H1 (cell line): ENCODE measurements around the gene ZNFX1. TPM values are rescaled to one million over a fixed set of nuclear protein-coding genes. Genes with fewer than 3 reads are reported as not detected.

Source experiments
- CTCF ChIA-PET: fragments of 300-600 bp; sonication (Branson Sonifier 250); formaldehyde crosslinking; loops from one replicate; lab custom pipeline; 2021; ENCODE audit not compliant: partially characterized antibody; lab: Charles Lee
- POLR2A ChIA-PET: fragments of 300-600 bp; sonication (Branson Sonifier 250); formaldehyde crosslinking; loops from one replicate; lab custom pipeline; 2021; ENCODE audit warnings: inconsistent platforms; ENCODE audit not compliant: partially characterized antibody; lab: Charles Lee
- DNase-seq, 2 experiments: peaks; one replicate each; pipeline versions ENCODE4 v3.0.0 to v3.0.0-alpha.2; 2010 to 2022; ENCODE audit warnings: low spot score in 2 of 2, low read depth in 1 of 2, mixed read lengths in 1 of 2
- FAIRE-seq: peaks from 2 replicates; lab custom pipeline; 2011; peaks lifted over from hg19 to GRCh38; lab: Jason Lieb, UNC
- H2AFZ ChIP-seq: 2 replicates; pipeline ENCODE4 v1.8.1; 2012; ENCODE audit warnings: low read length, inconsistent platforms
- H2AK5ac ChIP-seq: 2 replicates; pipeline ENCODE4 v1.6.1; 2013; ENCODE audit warnings: low read depth, low read length
- H2BK120ac ChIP-seq: replicated peaks from 2 replicates; pipeline ENCODE3; 2013; ENCODE audit warnings: low read depth, low read length, inconsistent platforms
- H2BK12ac ChIP-seq: 2 replicates; pipeline ENCODE4 v1.6.1; 2013; ENCODE audit warnings: low read depth, low read length
- H2BK15ac ChIP-seq: 2 replicates; pipeline ENCODE4 v1.6.1; 2013; ENCODE audit warnings: low read length
- H2BK20ac ChIP-seq: 2 replicates; pipeline ENCODE4 v1.6.1; 2013; ENCODE audit warnings: low read length
- H2BK5ac ChIP-seq: 2 replicates; pipeline ENCODE4 v1.6.1; 2013; ENCODE audit warnings: low read depth, low read length
- H3K14ac ChIP-seq: 2 replicates; pipeline ENCODE4 v1.6.1; 2013; ENCODE audit warnings: inconsistent platforms; ENCODE audit not compliant: insufficient read length
- H3K18ac ChIP-seq: 2 replicates; pipeline ENCODE4 v1.6.1; 2013; ENCODE audit warnings: low read length; ENCODE audit errors: extremely low read depth
- H3K23ac ChIP-seq: 2 replicates; pipeline ENCODE4 v1.6.1; 2013; ENCODE audit warnings: inconsistent platforms; ENCODE audit not compliant: insufficient read length
- H3K23me2 ChIP-seq: 2 replicates; pipeline ENCODE4 v1.6.1; 2013; ENCODE audit warnings: low read depth, low read length
- H3K27ac ChIP-seq: 2 replicates; pipeline ENCODE4 v1.6.1; 2011; ENCODE audit warnings: low read depth, low read length, inconsistent platforms
- H3K27me3 ChIP-seq, 4 experiments: replicated peaks in 1 of 4; 1 replicate in 1 of 4; 2 replicates in 3 of 4; pipeline versions ENCODE4 v1.6.1 to v1.8.1; 2011 to 2013; ENCODE audit warnings: low read length in 3 of 4, mild to moderate bottlenecking in 3 of 4, inconsistent platforms in 2 of 4, mixed read lengths in 2 of 4, moderate library complexity in 1 of 4; ENCODE audit not compliant: control insufficient read depth in 3 of 4, insufficient read depth in 3 of 4; ENCODE audit errors: extremely low read depth in 1 of 4
- H3K36me3 ChIP-seq, 4 experiments: 2 replicates each; pipeline versions ENCODE4 v1.6.1 to v1.8.1; 2011 to 2013; ENCODE audit warnings: mild to moderate bottlenecking in 4 of 4, low read length in 3 of 4, moderate library complexity in 2 of 4, control low read depth in 1 of 4, inconsistent platforms in 1 of 4; ENCODE audit not compliant: insufficient read depth in 4 of 4, control insufficient read depth in 2 of 4
- H3K4ac ChIP-seq: replicated peaks from 2 replicates; pipeline ENCODE3; 2013; ENCODE audit warnings: low read length, low read depth, mixed read lengths, inconsistent platforms; ENCODE audit not compliant: insufficient read length
- H3K4me1 ChIP-seq, 4 experiments: replicated peaks in 1 of 4; 1 replicate in 1 of 4; 2 replicates in 3 of 4; pipeline versions ENCODE4 v1.6.1 to v1.8.1; 2011 to 2013; ENCODE audit warnings: low read length in 3 of 4, inconsistent platforms in 2 of 4, mixed read lengths in 1 of 4; ENCODE audit not compliant: insufficient read depth in 4 of 4, control insufficient read depth in 3 of 4
- H3K4me2 ChIP-seq, 2 experiments: 2 replicates each; pipeline versions ENCODE4 v1.6.1 to v1.8.1; 2011 to 2013; ENCODE audit warnings: low read depth in 2 of 2, low read length in 2 of 2, control low read depth in 1 of 2, inconsistent platforms in 1 of 2, mild to moderate bottlenecking in 1 of 2; ENCODE audit not compliant: insufficient read depth in 1 of 2
- H3K4me3 ChIP-seq, 4 experiments: fragments of 200-600, 300-600 bp in 1 of 4; sonication (generic), shearing (Covaris generic), sonication (Bioruptor Twin) in 1 of 4; 2 replicates each; pipeline versions ENCODE4 v1.5.1 to v1.8.1; 2011 to 2016; ENCODE audit warnings: low read length in 4 of 4, low read depth in 3 of 4, control low read depth in 2 of 4, inconsistent platforms in 2 of 4, mild to moderate bottlenecking in 2 of 4, mixed read lengths in 1 of 4, moderate library complexity in 1 of 4; ENCODE audit not compliant: insufficient read depth in 2 of 4; ENCODE audit errors: extremely low read depth in 1 of 4
- H3K56ac ChIP-seq: replicated peaks from 2 replicates; pipeline ENCODE3; 2013; ENCODE audit warnings: low read depth, mild to moderate bottlenecking, mixed read lengths, low read length, inconsistent platforms; ENCODE audit not compliant: insufficient read length
- H3K79me1 ChIP-seq: 2 replicates; pipeline ENCODE4 v1.6.1; 2013; ENCODE audit warnings: low read depth, low read length, control low read depth
- H3K79me2 ChIP-seq, 2 experiments: 2 replicates each; pipeline versions ENCODE4 v1.6.1 to v1.8.1; 2012 to 2013; ENCODE audit warnings: low read length in 2 of 2, mild to moderate bottlenecking in 2 of 2, inconsistent platforms in 1 of 2; ENCODE audit not compliant: insufficient read depth in 2 of 2, control insufficient read depth in 1 of 2
- H3K9ac ChIP-seq, 4 experiments: replicated peaks in 1 of 4; 1 replicate in 1 of 4; 2 replicates in 3 of 4; pipeline versions ENCODE4 v1.6.1 to v1.8.1; 2011 to 2013; ENCODE audit warnings: low read depth in 3 of 4, low read length in 3 of 4, control low read depth in 2 of 4, mild to moderate bottlenecking in 2 of 4, moderate library complexity in 2 of 4, inconsistent platforms in 1 of 4; ENCODE audit errors: extremely low read depth in 1 of 4
- H3K9me3 ChIP-seq, 2 experiments: 2 replicates each; pipeline versions ENCODE4 v1.6.1 to v1.8.1; 2012 to 2013; ENCODE audit warnings: mild to moderate bottlenecking in 2 of 2, moderate library complexity in 2 of 2, control low read depth in 1 of 2, inconsistent platforms in 1 of 2, low read depth in 1 of 2, low read length in 1 of 2, mixed read lengths in 1 of 2; ENCODE audit not compliant: insufficient read depth in 2 of 2
- H4K20me1 ChIP-seq, 2 experiments: replicated peaks in 1 of 2; 2 replicates each; pipeline versions ENCODE3 to v1.8.1; 2011 to 2013; ENCODE audit warnings: inconsistent platforms in 2 of 2, low read length in 2 of 2, mild to moderate bottlenecking in 1 of 2; ENCODE audit not compliant: insufficient read depth in 2 of 2, control insufficient read depth in 1 of 2
- H4K5ac ChIP-seq: 2 replicates; pipeline ENCODE4 v1.6.1; 2013; ENCODE audit warnings: low read length, low read depth, mixed read lengths, inconsistent platforms; ENCODE audit not compliant: insufficient read length
- H4K8ac ChIP-seq: 2 replicates; pipeline ENCODE4 v1.8.0; 2013; ENCODE audit warnings: mild to moderate bottlenecking, moderate library complexity, low read length, inconsistent platforms; ENCODE audit not compliant: insufficient read depth; ENCODE audit errors: extremely low read depth
- H4K91ac ChIP-seq: replicated peaks from 2 replicates; pipeline ENCODE3; 2013; ENCODE audit warnings: low read length, mixed read lengths, inconsistent platforms; ENCODE audit not compliant: insufficient read length
- BACH1 ChIP-seq: IDR thresholded peaks from 2 replicates; pipeline ENCODE4 v1.6.1; 2012; ENCODE audit warnings: low read length, improper control_type of control experiment
- HDAC6 ChIP-seq: IDR thresholded peaks from one replicate; pipeline ENCODE4 v1.7.1; 2012; ENCODE audit warnings: low read depth, mild to moderate bottlenecking, inconsistent platforms, low read length, moderate library complexity
- MAFK ChIP-seq: IDR thresholded peaks from 2 replicates; pipeline ENCODE4 v1.6.1; 2012; ENCODE audit warnings: low read depth, mild to moderate bottlenecking, improper control_type of control experiment, low read length
- RAD21 ChIP-seq, 2 experiments: IDR thresholded peaks in 1 of 2; conservative IDR thresholded peaks in 1 of 2; 2 replicates each; pipeline ENCODE4 v1.6.1; 2011; ENCODE audit warnings: low read depth in 2 of 2, low read length in 2 of 2, improper control_type of control experiment in 1 of 2, inconsistent platforms in 1 of 2, mild to moderate bottlenecking in 1 of 2, moderate library complexity in 1 of 2
- RBBP5 ChIP-seq: IDR thresholded peaks from 2 replicates; pipeline ENCODE4 v1.7.1; 2012; ENCODE audit warnings: low read depth, mild to moderate bottlenecking, inconsistent platforms, low read length, moderate library complexity, borderline replicate concordance
- WGBS, 2 experiments: shearing (Covaris generic) in 1 of 2; methylation state at CpG; one replicate each; pipeline versions ENCODE4 v1.1.6 to v1.1.7; 2013 to 2015; ENCODE audit warnings: low lambda C conversion rate in 2 of 2, mixed read lengths in 2 of 2, inconsistent platforms in 1 of 2, low coverage in 1 of 2, missing lambda C conversion rate in 1 of 2; ENCODE audit not compliant: insufficient replicate concordance in 2 of 2, insufficient coverage in 1 of 2, insufficient read length in 1 of 2; ENCODE audit errors: extremely low coverage in 1 of 2, missing lambda C conversion rate in 1 of 2; 5-methylcytosine and 5-hydroxymethylcytosine counted together
- polyA plus RNA-seq, 7 experiments: library from polyadenylated mRNA; depleted of rRNA in 3 of 7; stranded (reverse) in 5 of 7; unstranded in 2 of 7; fragments of >200 nt in 5 of 7; fragments of 200-250 nt in 2 of 7; gene quantifications; 1 replicate in 5 of 7; 2 replicates in 1 of 7; 4 replicates in 1 of 7; pipeline versions ENCODE4 v1.2.1 to v1.2.3, GENCODE V29; 2011 to 2013; ENCODE audit warnings: missing spikeins in 2 of 7, mixed read lengths in 2 of 7
- total RNA-seq: library from RNA; stranded (reverse); fragmentation: NEBNext Ultra II Directional; extraction: Animal tissue kit (Norgen Biotek cat#: 25700); gene quantifications from 2 replicates; pipeline ENCODE4 v1.2.1, GENCODE V29; 2021
- TF ChIP-seq, protein P1 (sequence below), 3 experiments: IDR thresholded peaks; 1 replicate in 2 of 3; 2 replicates in 1 of 3; pipeline versions ENCODE4 v1.5.1 to v1.6.1; 2011; ENCODE audit warnings: low read length in 3 of 3, mild to moderate bottlenecking in 3 of 3, inconsistent platforms in 2 of 3, low read depth in 1 of 3, moderate library complexity in 1 of 3; ENCODE audit not compliant: insufficient read depth in 1 of 3; ENCODE audit errors: control extremely low read depth in 1 of 3
- TF ChIP-seq, protein P2 (sequence below): IDR thresholded peaks from 2 replicates; pipeline ENCODE4 v1.6.1; 2011; ENCODE audit warnings: low read length, improper control_type of control experiment

The ZNFX1 gene
- total and polyA plus RNA-seq, 2 of the 8 experiments (the other 6 are each of a cell fraction or from before 2014, with no cell fraction given), result 3.1 to 11.3 TPM

DNA sequence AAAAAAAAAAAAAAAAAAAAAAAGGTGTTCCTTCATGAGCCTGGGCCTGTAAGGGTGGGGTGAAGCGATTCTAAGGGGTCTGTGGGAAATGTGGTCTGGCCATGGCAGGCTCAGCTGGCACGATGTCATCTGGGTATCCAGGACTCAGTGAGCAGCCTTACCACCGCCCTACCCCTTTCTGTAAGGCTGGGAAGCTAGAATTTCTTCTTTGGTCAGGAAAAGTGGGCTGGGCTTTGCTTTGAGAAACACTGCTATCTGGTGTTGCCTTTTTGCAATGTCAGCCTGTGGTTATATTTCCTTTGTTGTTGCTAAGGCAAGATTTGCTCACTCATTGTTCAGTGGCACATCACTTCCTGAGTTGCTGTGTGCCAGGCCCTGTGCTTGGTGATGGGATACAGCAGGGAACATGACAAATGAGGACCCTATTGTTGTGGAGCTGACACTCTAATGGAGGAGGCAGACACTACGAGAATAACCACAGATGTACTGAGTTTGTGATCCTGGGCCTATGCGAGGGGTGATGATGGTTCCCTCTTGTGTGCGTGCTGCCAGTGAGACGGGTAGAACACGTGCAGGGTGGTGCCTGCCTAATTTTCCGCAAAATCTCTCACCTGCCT, 45.9 kb upstream of the ZNFX1 start:
- no peak overlapping the region for H3K27ac ChIP-seq
- no peak overlapping the region for H2BK5ac ChIP-seq
- FAIRE-seq (no peak), DNase-seq (no peak)
- peak overlapping the region; percentile 72 for H2BK12ac ChIP-seq
- no peak overlapping the region for H3K56ac ChIP-seq
- H2BK20ac ChIP-seq, result peak overlapping the region; percentile 73; the same call in 1 of the 2 replicates
- H3K9ac ChIP-seq, result no peak overlapping the region; a peak in 1 of 7 replicates
- H3K4me3 ChIP-seq, result no peak overlapping the region
- POLR2A ChIA-PET, result interaction anchor here (0.6 to 41.0 kb wide), 4 partner anchors 10 to 81 kb away, joined by 3 to 1132 read pairs (median 4); partner anchors contain the start of gene ZNFX1
- H2AFZ ChIP-seq, result peak overlapping the region; percentile 45
- peak overlapping the region; percentile 40 for H3K4ac ChIP-seq
- no peak overlapping the region for H4K91ac ChIP-seq
- no peaks in the 10 kb centered on the region for H3K79me1 ChIP-seq
- H2BK15ac ChIP-seq, result peak overlapping the region; percentile 24; the same call in 1 of the 2 replicates
- CTCF ChIA-PET, result interaction anchor here (0.6 to 6.7 kb wide), 16 partner anchors 9 to 186 kb away, joined by 3 to 41 read pairs (median 4); no protein-coding TSS in a partner anchor
- no peaks in the 10 kb centered on the region for H3K36me3 ChIP-seq
- H3K9me3 ChIP-seq, result no peaks in the 10 kb centered on the region
- peaks cover 5% of the 10 kb centered on the region; the same call in 1 of the 2 replicates for H3K23me2 ChIP-seq
- H3K4me1 ChIP-seq, result peaks cover 0 to 12% (median 2%) of the 10 kb centered on the region in 4 experiments; a peak in 5 of 7 replicates
- peak overlapping the region; percentile 18; the same call in 1 of the 2 replicates for H2AK5ac ChIP-seq
- H3K79me2 ChIP-seq, result no peaks in the 10 kb centered on the region
- H3K14ac ChIP-seq, result no peak overlapping the region
- H4K5ac ChIP-seq, result no peak overlapping the region
- no peak overlapping the region for H2BK120ac ChIP-seq
- WGBS, 2 experiments, result 82% methylated on average over 8 of the region's 9 CpGs; no CpG with 5 or more reads in 1 of the 2 experiments
- peaks cover 2 to 12% (median 11%) of the 10 kb centered on the region in 4 experiments for H3K27me3 ChIP-seq
- no peak overlapping the region for H3K23ac ChIP-seq
- H3K4me2 ChIP-seq, result no peak overlapping the region
- no peak overlapping the region for H3K18ac ChIP-seq
- no peaks in the 10 kb centered on the region for H4K20me1 ChIP-seq
- no peak overlapping the region for H4K8ac ChIP-seq
- TF ChIP-seq MAFK (peak; percentile 56; the same call in 1 of the 2 replicates), RBBP5 (no peak), BACH1 (peak; percentile 95), HDAC6 (no peak), RAD21 (IDR thresholded peaks at IDR 0.05 in 1 of 2, conservative IDR thresholded peaks at IDR 0.05 in 1 of 2; ENCODE audit: low read depth in 2 of 2, low read length in 2 of 2) (peak; percentile 46 to 58)
- TF ChIP-seq, protein P1, sequence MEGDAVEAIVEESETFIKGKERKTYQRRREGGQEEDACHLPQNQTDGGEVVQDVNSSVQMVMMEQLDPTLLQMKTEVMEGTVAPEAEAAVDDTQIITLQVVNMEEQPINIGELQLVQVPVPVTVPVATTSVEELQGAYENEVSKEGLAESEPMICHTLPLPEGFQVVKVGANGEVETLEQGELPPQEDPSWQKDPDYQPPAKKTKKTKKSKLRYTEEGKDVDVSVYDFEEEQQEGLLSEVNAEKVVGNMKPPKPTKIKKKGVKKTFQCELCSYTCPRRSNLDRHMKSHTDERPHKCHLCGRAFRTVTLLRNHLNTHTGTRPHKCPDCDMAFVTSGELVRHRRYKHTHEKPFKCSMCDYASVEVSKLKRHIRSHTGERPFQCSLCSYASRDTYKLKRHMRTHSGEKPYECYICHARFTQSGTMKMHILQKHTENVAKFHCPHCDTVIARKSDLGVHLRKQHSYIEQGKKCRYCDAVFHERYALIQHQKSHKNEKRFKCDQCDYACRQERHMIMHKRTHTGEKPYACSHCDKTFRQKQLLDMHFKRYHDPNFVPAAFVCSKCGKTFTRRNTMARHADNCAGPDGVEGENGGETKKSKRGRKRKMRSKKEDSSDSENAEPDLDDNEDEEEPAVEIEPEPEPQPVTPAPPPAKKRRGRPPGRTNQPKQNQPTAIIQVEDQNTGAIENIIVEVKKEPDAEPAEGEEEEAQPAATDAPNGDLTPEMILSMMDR (IDR thresholded peaks at IDR 0.05; ENCODE audit: control extremely low read depth in 1 of 3, insufficient read depth in 1 of 3, low read depth in 1 of 3, low read length in 3 of 3), result peak in 2 of 3 experiments; percentile 35 to 37; a peak in 3 of 4 replicates
- TF ChIP-seq, protein P2, sequence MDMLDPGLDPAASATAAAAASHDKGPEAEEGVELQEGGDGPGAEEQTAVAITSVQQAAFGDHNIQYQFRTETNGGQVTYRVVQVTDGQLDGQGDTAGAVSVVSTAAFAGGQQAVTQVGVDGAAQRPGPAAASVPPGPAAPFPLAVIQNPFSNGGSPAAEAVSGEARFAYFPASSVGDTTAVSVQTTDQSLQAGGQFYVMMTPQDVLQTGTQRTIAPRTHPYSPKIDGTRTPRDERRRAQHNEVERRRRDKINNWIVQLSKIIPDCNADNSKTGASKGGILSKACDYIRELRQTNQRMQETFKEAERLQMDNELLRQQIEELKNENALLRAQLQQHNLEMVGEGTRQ, result no peak
